GM23248 (cell line): ENCODE measurements around the gene NUMA1.

Experiments used
- EZH2 ChIP-seq: fragments of 200-600 bp; sonication (generic); IDR thresholded peaks from 2 replicates; pipeline ENCODE4 v1.6.1; 2018; ENCODE audit warnings: antibody characterized with exemption, mild to moderate bottlenecking; ENCODE audit not compliant: insufficient read depth, poor library complexity, severe bottlenecking
- EZH2phosphoT487 ChIP-seq: fragments of 200-600 bp; sonication (generic); IDR thresholded peaks from 2 replicates; pipeline ENCODE4 v1.6.1; 2018; ENCODE audit warnings: antibody characterized with exemption, moderate library complexity, mild to moderate bottlenecking, low read depth; ENCODE audit not compliant: insufficient read depth

DNA sequence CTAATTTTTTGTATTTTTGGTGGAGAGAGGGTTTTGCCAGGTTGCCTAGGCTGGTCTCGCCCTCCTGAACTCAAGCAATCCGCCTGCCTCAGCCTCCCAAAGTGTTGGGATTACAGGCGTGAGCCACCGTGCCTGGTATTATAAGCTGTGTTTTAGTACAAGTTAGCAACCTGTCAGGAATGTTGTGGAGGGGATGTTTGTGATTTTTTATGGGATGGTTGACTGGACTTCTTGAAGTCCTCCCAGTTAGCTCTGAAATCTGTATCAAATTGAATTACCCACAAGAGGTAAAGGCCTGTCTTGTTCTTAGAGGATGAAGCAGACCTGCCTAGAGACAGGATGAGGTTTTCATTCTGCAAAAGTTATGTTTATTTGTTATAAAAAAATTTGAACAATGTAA is 115.7 kb downstream of the NUMA1 start:
- TF ChIP-seq EZH2, result no peak
- no peak for TF ChIP-seq EZH2phosphoT487
